ENCODE data around the gene IRX5.

Gene IRX5

GRCh38 chr16:54939510-54940278, 9.0 kb downstream of the IRX5 start:
- no peak overlapping the region for H3K4me3 ChIP-seq (ENCODE audit: control insufficient read depth in 1 of 7, extremely low read depth in 1 of 7, insufficient read depth in 4 of 7, low read depth in 2 of 7, low read length in 6 of 7)
- no peaks in the 10 kb centered on the region for H3K36me3 ChIP-seq (ENCODE audit: control insufficient read depth in 4 of 4, insufficient read depth in 4 of 4, low read length in 3 of 4)
- ChIA-PET CTCF (interaction anchor here (1.1 to 1.3 kb wide), 2 partner anchors 19 to 25 kb away, joined by 3 read pairs; no protein-coding TSS in a partner anchor), POLR2A (no interaction called here)
- peaks cover 0 to 24% (median 14%) of the 10 kb centered on the region in 4 experiments for H3K4me1 ChIP-seq (ENCODE audit: control extremely low read depth in 1 of 4, control insufficient read depth in 4 of 4, insufficient read depth in 4 of 4, low read length in 3 of 4)
- H3K9me3 ChIP-seq (ENCODE audit: control extremely low read depth in 1 of 5, control insufficient read depth in 4 of 5, insufficient read depth in 2 of 5, low read depth in 1 of 5, low read length in 4 of 5), result peaks cover 0 to 5% (median 0%) of the 10 kb centered on the region in 5 experiments
- no peak overlapping the region for H3K27ac ChIP-seq (ENCODE audit: insufficient read depth in 1 of 2, low read depth in 1 of 2, low read length in 2 of 2, poor library complexity in 1 of 2, severe bottlenecking in 2 of 2)
- H3K27me3 ChIP-seq (replicated peaks in 2 of 5; ENCODE audit: control insufficient read depth in 4 of 5, insufficient read depth in 5 of 5, low read length in 4 of 5), result peaks cover 6 to 98% (median 57%) of the 10 kb centered on the region in 5 experiments
- DNase-seq, result no peak
- 14% methylated on average over 34 of the region's 38 CpGs for WGBS (ENCODE audit: insufficient coverage)

GRCh38 chr16:54940279-54940604, 9.6 kb downstream of the IRX5 start:
- ChIA-PET CTCF (interaction anchor here (1.1 to 1.3 kb wide), 2 partner anchors 19 to 26 kb away, joined by 3 read pairs; no protein-coding TSS in a partner anchor), POLR2A (no interaction called here)
- no peaks in the 10 kb centered on the region for H3K36me3 ChIP-seq (ENCODE audit: control insufficient read depth in 4 of 4, insufficient read depth in 4 of 4, low read length in 3 of 4)
- peaks cover 0 to 5% (median 0%) of the 10 kb centered on the region in 5 experiments for H3K9me3 ChIP-seq (ENCODE audit: control extremely low read depth in 1 of 5, control insufficient read depth in 4 of 5, insufficient read depth in 2 of 5, low read depth in 1 of 5, low read length in 4 of 5)
- no peak overlapping the region for H3K27ac ChIP-seq (ENCODE audit: insufficient read depth in 1 of 2, low read depth in 1 of 2, low read length in 2 of 2, poor library complexity in 1 of 2, severe bottlenecking in 2 of 2)
- no peak overlapping the region for H3K4me3 ChIP-seq (ENCODE audit: control insufficient read depth in 1 of 7, extremely low read depth in 1 of 7, insufficient read depth in 4 of 7, low read depth in 2 of 7, low read length in 6 of 7)
- peaks cover 11 to 98% (median 59%) of the 10 kb centered on the region in 5 experiments for H3K27me3 ChIP-seq (replicated peaks in 2 of 5; ENCODE audit: control insufficient read depth in 4 of 5, insufficient read depth in 5 of 5, low read length in 4 of 5)
- peaks cover 0 to 24% (median 14%) of the 10 kb centered on the region in 4 experiments for H3K4me1 ChIP-seq (ENCODE audit: control extremely low read depth in 1 of 4, control insufficient read depth in 4 of 4, insufficient read depth in 4 of 4, low read length in 3 of 4)
- 50% methylated on average over 4 of the region's 4 CpGs for WGBS (ENCODE audit: insufficient coverage)
- DNase-seq, result no peak

- H3K9me3 ChIP-seq (ENCODE audit: control extremely low read depth in 1 of 5, control insufficient read depth in 4 of 5, insufficient read depth in 2 of 5, low read depth in 1 of 5, low read length in 4 of 5), result peaks cover 0 to 5% (median 0%) of the 10 kb centered on the region in 5 experiments
- peaks cover 0 to 12% (median 3%) of the 10 kb centered on the region in 4 experiments for H3K4me1 ChIP-seq (ENCODE audit: control extremely low read depth in 1 of 4, control insufficient read depth in 4 of 4, insufficient read depth in 4 of 4, low read length in 3 of 4)
- no peak overlapping the region for H3K4me3 ChIP-seq (ENCODE audit: control insufficient read depth in 1 of 7, extremely low read depth in 1 of 7, insufficient read depth in 4 of 7, low read depth in 2 of 7, low read length in 6 of 7)
- H3K27me3 ChIP-seq (replicated peaks in 2 of 5; ENCODE audit: control insufficient read depth in 4 of 5, insufficient read depth in 5 of 5, low read length in 4 of 5), result peaks cover 11 to 94% (median 46%) of the 10 kb centered on the region in 5 experiments
- no peak for DNase-seq
- H3K36me3 ChIP-seq (ENCODE audit: control insufficient read depth in 4 of 4, insufficient read depth in 4 of 4, low read length in 3 of 4), result no peaks in the 10 kb centered on the region
- ChIA-PET CTCF (no interaction called here), POLR2A (no interaction called here)
- 69% methylated on average over 1 of the region's 2 CpGs for WGBS (ENCODE audit: insufficient coverage)
- H3K27ac ChIP-seq (ENCODE audit: insufficient read depth in 1 of 2, low read depth in 1 of 2, low read length in 2 of 2, poor library complexity in 1 of 2, severe bottlenecking in 2 of 2), result no peak overlapping the region
Measured at GRCh38 chr16:54942353-54942943, 11.8 kb downstream of the IRX5 start.

- 100% methylated on average over 1 of the region's 1 CpG for WGBS (ENCODE audit: insufficient coverage)
Measured at GRCh38 chr16:54944002-54944401, 13.3 kb downstream of the IRX5 start.

GRCh38 chr16:54945063-54945462, 14.4 kb downstream of the IRX5 start:
- H3K27me3 ChIP-seq (replicated peaks in 2 of 5; ENCODE audit: control insufficient read depth in 4 of 5, insufficient read depth in 5 of 5, low read length in 4 of 5), result peaks cover 11 to 90% (median 39%) of the 10 kb centered on the region in 5 experiments
- DNase-seq, result no peak
- H3K9me3 ChIP-seq (ENCODE audit: control extremely low read depth in 1 of 5, control insufficient read depth in 4 of 5, insufficient read depth in 2 of 5, low read depth in 1 of 5, low read length in 4 of 5), result peaks cover 0 to 5% (median 0%) of the 10 kb centered on the region in 5 experiments

More at GRCh38 chr16:54944002-54944401, 13.3 kb downstream of the IRX5 start:
- DNase-seq, result no peak
- ChIA-PET CTCF (interaction anchor here (0.6 kb wide), 1 partner anchor 1438 kb away, joined by 3 read pairs; no protein-coding TSS in a partner anchor), POLR2A (no interaction called here)
- no peak overlapping the region for H3K27ac ChIP-seq (ENCODE audit: insufficient read depth in 1 of 2, low read depth in 1 of 2, low read length in 2 of 2, poor library complexity in 1 of 2, severe bottlenecking in 2 of 2)
- peaks cover 11 to 91% (median 40%) of the 10 kb centered on the region in 5 experiments for H3K27me3 ChIP-seq (replicated peaks in 2 of 5; ENCODE audit: control insufficient read depth in 4 of 5, insufficient read depth in 5 of 5, low read length in 4 of 5)
- peaks cover 0 to 5% (median 0%) of the 10 kb centered on the region in 5 experiments for H3K9me3 ChIP-seq (ENCODE audit: control extremely low read depth in 1 of 5, control insufficient read depth in 4 of 5, insufficient read depth in 2 of 5, low read depth in 1 of 5, low read length in 4 of 5)
- no peaks in the 10 kb centered on the region for H3K36me3 ChIP-seq (ENCODE audit: control insufficient read depth in 4 of 4, insufficient read depth in 4 of 4, low read length in 3 of 4)
- no peaks in the 10 kb centered on the region for H3K4me1 ChIP-seq (ENCODE audit: control extremely low read depth in 1 of 4, control insufficient read depth in 4 of 4, insufficient read depth in 4 of 4, low read length in 3 of 4)
- H3K4me3 ChIP-seq (ENCODE audit: control insufficient read depth in 1 of 7, extremely low read depth in 1 of 7, insufficient read depth in 4 of 7, low read depth in 2 of 7, low read length in 6 of 7), result no peak overlapping the region

GRCh38 chr16:54946909-54947308, 16.2 kb downstream of the IRX5 start:
- Histone ChIP-seq H3K27me3 (replicated peaks in 2 of 5; ENCODE audit: control insufficient read depth in 4 of 5, insufficient read depth in 5 of 5, low read length in 4 of 5) (peaks cover 8 to 86% (median 23%) of the 10 kb centered on the region in 5 experiments), H3K27ac (ENCODE audit: insufficient read depth in 1 of 2, low read depth in 1 of 2, low read length in 2 of 2, poor library complexity in 1 of 2, severe bottlenecking in 2 of 2) (no peak overlapping the region), H3K4me3 (ENCODE audit: control insufficient read depth in 1 of 7, extremely low read depth in 1 of 7, insufficient read depth in 4 of 7, low read depth in 2 of 7, low read length in 6 of 7) (no peak overlapping the region), H3K9me3 (ENCODE audit: control extremely low read depth in 1 of 5, control insufficient read depth in 4 of 5, insufficient read depth in 2 of 5, low read depth in 1 of 5, low read length in 4 of 5) (no peaks in the 10 kb centered on the region), H3K4me1 (ENCODE audit: control extremely low read depth in 1 of 4, control insufficient read depth in 4 of 4, insufficient read depth in 4 of 4, low read length in 3 of 4) (no peaks in the 10 kb centered on the region), H3K36me3 (ENCODE audit: control insufficient read depth in 4 of 4, insufficient read depth in 4 of 4, low read length in 3 of 4) (no peaks in the 10 kb centered on the region)
- WGBS (ENCODE audit: insufficient coverage), result no CpG with 5 or more reads among the region's 3 CpGs
- no peak for DNase-seq
- ChIA-PET POLR2A (no interaction called here), CTCF (interaction anchor here (1.1 to 1.5 kb wide), 2 partner anchors 10 to 636 kb away, joined by 3 to 5 read pairs; no protein-coding TSS in a partner anchor)

More at GRCh38 chr16:54945063-54945462, 14.4 kb downstream of the IRX5 start:
- POLR2A ChIA-PET, result no interaction called here
- CTCF ChIA-PET, result interaction anchor here (0.9 kb wide), 1 partner anchor 21 kb away, joined by 4 read pairs; no protein-coding TSS in a partner anchor
- no peak overlapping the region for H3K4me3 ChIP-seq (ENCODE audit: control insufficient read depth in 1 of 7, extremely low read depth in 1 of 7, insufficient read depth in 4 of 7, low read depth in 2 of 7, low read length in 6 of 7)
- 71% methylated on average over 3 of the region's 7 CpGs for WGBS (ENCODE audit: insufficient coverage)
- no peaks in the 10 kb centered on the region for H3K36me3 ChIP-seq (ENCODE audit: control insufficient read depth in 4 of 4, insufficient read depth in 4 of 4, low read length in 3 of 4)
- H3K4me1 ChIP-seq (ENCODE audit: control extremely low read depth in 1 of 4, control insufficient read depth in 4 of 4, insufficient read depth in 4 of 4, low read length in 3 of 4), result no peaks in the 10 kb centered on the region
- H3K27ac ChIP-seq (ENCODE audit: insufficient read depth in 1 of 2, low read depth in 1 of 2, low read length in 2 of 2, poor library complexity in 1 of 2, severe bottlenecking in 2 of 2), result no peak overlapping the region

- H3K36me3 ChIP-seq (ENCODE audit: control insufficient read depth in 4 of 4, insufficient read depth in 4 of 4, low read length in 3 of 4), result no peaks in the 10 kb centered on the region
- no peak overlapping the region for H3K27ac ChIP-seq (ENCODE audit: insufficient read depth in 1 of 2, low read depth in 1 of 2, low read length in 2 of 2, poor library complexity in 1 of 2, severe bottlenecking in 2 of 2)
- peaks cover 8 to 86% (median 21%) of the 10 kb centered on the region in 5 experiments for H3K27me3 ChIP-seq (replicated peaks in 2 of 5; ENCODE audit: control insufficient read depth in 4 of 5, insufficient read depth in 5 of 5, low read length in 4 of 5)
- no peaks in the 10 kb centered on the region for H3K4me1 ChIP-seq (ENCODE audit: control extremely low read depth in 1 of 4, control insufficient read depth in 4 of 4, insufficient read depth in 4 of 4, low read length in 3 of 4)
- DNase-seq, result no peak
- ChIA-PET POLR2A (no interaction called here), CTCF (interaction anchor here (1.0 kb wide), 1 partner anchor 10 kb away, joined by 3 read pairs; no protein-coding TSS in a partner anchor)
- no peaks in the 10 kb centered on the region for H3K9me3 ChIP-seq (ENCODE audit: control extremely low read depth in 1 of 5, control insufficient read depth in 4 of 5, insufficient read depth in 2 of 5, low read depth in 1 of 5, low read length in 4 of 5)
- 100% methylated on average over 2 of the region's 3 CpGs for WGBS (ENCODE audit: insufficient coverage)
- H3K4me3 ChIP-seq (ENCODE audit: control insufficient read depth in 1 of 7, extremely low read depth in 1 of 7, insufficient read depth in 4 of 7, low read depth in 2 of 7, low read length in 6 of 7), result no peak overlapping the region
Measured at GRCh38 chr16:54947616-54948015, 17.0 kb downstream of the IRX5 start.

Measured in common myeloid progenitor, CD34-positive (primary cell).